ENCODE results near the gene SLCO2A1.

DNA sequence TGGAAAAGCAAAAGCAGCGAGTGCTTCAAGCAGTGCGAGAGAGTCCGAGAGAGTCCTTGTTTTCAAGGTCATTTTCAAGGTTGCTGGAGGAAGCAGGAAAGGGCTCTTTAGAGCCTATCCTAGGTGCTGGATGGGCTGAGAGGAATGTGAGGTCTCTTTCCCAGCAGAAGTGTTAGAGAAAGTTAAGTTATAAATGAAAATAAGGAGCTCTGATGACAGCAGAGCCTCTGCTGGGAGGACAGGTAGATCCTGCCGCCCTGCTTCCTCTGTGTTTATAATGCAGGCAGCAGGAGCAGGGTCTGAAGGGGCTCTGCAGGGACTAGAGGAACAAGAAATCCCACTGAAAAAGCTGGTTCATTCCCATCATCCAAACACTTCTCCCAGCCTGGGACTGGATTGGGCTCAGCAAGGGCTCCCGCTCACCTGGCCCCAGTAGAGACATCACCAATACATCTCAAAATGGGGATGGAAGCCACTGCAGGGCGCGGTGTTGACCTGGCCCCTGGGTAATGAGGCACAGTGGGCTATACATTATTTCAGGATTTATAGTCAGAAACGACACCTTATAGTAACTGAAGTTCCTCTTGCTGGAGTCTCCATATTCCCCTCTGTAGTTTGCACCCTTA is 92.6 kb downstream of the SLCO2A1 start:
- TF ChIP-seq POLR2A (IDR thresholded peaks at IDR 0.05): no peak
- TF ChIP-seq, protein P1, sequence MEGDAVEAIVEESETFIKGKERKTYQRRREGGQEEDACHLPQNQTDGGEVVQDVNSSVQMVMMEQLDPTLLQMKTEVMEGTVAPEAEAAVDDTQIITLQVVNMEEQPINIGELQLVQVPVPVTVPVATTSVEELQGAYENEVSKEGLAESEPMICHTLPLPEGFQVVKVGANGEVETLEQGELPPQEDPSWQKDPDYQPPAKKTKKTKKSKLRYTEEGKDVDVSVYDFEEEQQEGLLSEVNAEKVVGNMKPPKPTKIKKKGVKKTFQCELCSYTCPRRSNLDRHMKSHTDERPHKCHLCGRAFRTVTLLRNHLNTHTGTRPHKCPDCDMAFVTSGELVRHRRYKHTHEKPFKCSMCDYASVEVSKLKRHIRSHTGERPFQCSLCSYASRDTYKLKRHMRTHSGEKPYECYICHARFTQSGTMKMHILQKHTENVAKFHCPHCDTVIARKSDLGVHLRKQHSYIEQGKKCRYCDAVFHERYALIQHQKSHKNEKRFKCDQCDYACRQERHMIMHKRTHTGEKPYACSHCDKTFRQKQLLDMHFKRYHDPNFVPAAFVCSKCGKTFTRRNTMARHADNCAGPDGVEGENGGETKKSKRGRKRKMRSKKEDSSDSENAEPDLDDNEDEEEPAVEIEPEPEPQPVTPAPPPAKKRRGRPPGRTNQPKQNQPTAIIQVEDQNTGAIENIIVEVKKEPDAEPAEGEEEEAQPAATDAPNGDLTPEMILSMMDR (IDR thresholded peaks at IDR 0.05): no peak

Data from lower leg skin (tissue), 3 donors.